ENCODE results near the gene RBBP8NL.

Gene RBBP8NL

GRCh38 chr20:62451156-62451767, 23.9 kb upstream of the RBBP8NL start:
- DNase-seq (ENCODE audit: insufficient read length) (no peak), FAIRE-seq (no peak)

GRCh38 chr20:62449951-62450691, 22.8 kb upstream of the RBBP8NL start:
- TF ChIP-seq POLR2AphosphoS5 (IDR thresholded peaks at IDR 0.05; ENCODE audit: low read depth, low read length) (no peak), TAF1 (IDR thresholded peaks at IDR 0.05; ENCODE audit: borderline replicate concordance, low read depth, low read length) (no peak), POLR2A (IDR thresholded peaks at IDR 0.05; ENCODE audit: low read depth, low read length) (no peak)
- DNase-seq (ENCODE audit: insufficient read length), result no peak
- FAIRE-seq, result no peak

More at GRCh38 chr20:62451156-62451767, 23.9 kb upstream of the RBBP8NL start:
- TF ChIP-seq POLR2A (IDR thresholded peaks at IDR 0.05; ENCODE audit: low read depth, low read length) (no peak), TAF1 (IDR thresholded peaks at IDR 0.05; ENCODE audit: borderline replicate concordance, low read depth, low read length) (no peak), POLR2AphosphoS5 (IDR thresholded peaks at IDR 0.05; ENCODE audit: low read depth, low read length) (no peak)

- DNase-seq (ENCODE audit: insufficient read length) (no peak), FAIRE-seq (no peak)
- TF ChIP-seq POLR2AphosphoS5 (IDR thresholded peaks at IDR 0.05; ENCODE audit: low read depth, low read length), result no peak
- no peak for TF ChIP-seq TAF1 (IDR thresholded peaks at IDR 0.05; ENCODE audit: borderline replicate concordance, low read depth, low read length)
- TF ChIP-seq POLR2A (IDR thresholded peaks at IDR 0.05; ENCODE audit: low read depth, low read length), result no peak
Measured at GRCh38 chr20:62448788-62449187, 21.4 kb upstream of the RBBP8NL start.

- FAIRE-seq (no peak), DNase-seq (ENCODE audit: insufficient read length) (no peak)
- TF ChIP-seq POLR2A (IDR thresholded peaks at IDR 0.05; ENCODE audit: low read depth, low read length) (no peak), POLR2AphosphoS5 (IDR thresholded peaks at IDR 0.05; ENCODE audit: low read depth, low read length) (no peak)
Measured at GRCh38 chr20:62448038-62448437, 20.7 kb upstream of the RBBP8NL start.

GRCh38 chr20:62446888-62447869, 19.8 kb upstream of the RBBP8NL start:
- TF ChIP-seq POLR2A (IDR thresholded peaks at IDR 0.05; ENCODE audit: low read depth, low read length) (no peak), POLR2AphosphoS5 (IDR thresholded peaks at IDR 0.05; ENCODE audit: low read depth, low read length) (no peak), TAF1 (IDR thresholded peaks at IDR 0.05; ENCODE audit: borderline replicate concordance, low read depth, low read length) (no peak)
- DNase-seq (ENCODE audit: insufficient read length) (no peak), FAIRE-seq (no peak)

DNA sequence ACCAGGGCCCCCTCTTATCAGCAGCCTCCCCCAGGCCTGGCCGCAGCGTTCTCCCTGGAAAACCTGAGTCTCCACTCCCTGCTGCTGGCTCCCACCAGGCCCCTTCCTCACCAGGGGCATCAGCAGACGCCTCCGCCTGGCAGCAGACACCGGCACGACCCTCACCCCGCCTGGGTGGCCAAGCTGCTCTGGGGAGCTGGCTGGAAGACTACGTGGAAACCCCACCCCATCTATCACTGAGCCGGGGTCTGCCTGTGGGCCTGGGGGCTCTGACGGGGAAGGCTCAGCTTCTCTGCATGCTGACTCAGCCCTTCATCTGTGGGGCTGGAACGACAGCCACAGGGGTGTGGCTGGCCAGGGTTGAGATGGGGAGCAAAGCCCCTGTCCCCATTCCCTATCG, 19.1 kb upstream of the RBBP8NL start:
- no peak for DNase-seq (ENCODE audit: insufficient read length)
- TF ChIP-seq TAF1 (IDR thresholded peaks at IDR 0.05; ENCODE audit: borderline replicate concordance, low read depth, low read length) (no peak), POLR2A (IDR thresholded peaks at IDR 0.05; ENCODE audit: low read depth, low read length) (no peak), POLR2AphosphoS5 (IDR thresholded peaks at IDR 0.05; ENCODE audit: low read depth, low read length) (no peak)
- FAIRE-seq, result no peak

DNA sequence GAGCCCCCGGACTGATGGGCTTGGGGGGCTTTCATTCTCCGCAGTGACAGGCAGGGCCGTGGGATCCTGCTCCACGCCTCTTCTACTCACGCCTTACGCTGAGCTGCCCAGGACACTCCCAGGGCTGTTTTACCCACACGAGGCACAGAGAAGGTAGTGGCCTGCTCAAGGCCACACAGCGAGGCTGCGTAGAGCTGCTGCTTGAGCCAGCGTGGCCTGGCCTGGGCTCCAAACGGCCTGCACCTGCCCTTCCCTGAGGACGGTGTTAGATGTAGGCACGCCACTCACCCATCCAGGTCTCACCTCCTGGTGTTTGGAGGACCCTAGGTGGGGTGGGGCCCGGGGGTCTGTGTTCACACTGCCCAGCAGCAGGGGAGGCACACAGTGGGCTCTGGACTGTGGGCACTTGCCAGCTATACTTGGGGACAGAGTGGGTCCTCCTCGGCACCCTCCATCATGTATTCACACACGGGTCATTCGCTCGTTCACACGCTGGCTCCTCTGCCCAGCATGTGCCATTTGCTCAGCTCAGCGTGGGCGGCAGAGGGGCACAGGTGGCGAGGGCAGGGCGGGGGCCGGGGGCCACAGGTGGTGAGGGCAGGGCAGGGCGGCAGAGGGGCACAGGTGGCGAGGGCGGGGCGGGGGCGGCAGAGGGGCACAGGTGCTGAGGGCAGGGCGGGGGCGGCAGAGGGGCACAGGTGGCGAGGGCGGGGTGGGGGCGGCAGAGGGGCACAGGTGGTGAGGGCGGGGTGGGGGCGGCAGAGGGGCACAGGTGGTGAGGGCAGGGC, 18.4 kb upstream of the RBBP8NL start:
- FAIRE-seq, result no peak
- no peak for TF ChIP-seq POLR2A (IDR thresholded peaks at IDR 0.05; ENCODE audit: low read depth, low read length)
- TF ChIP-seq POLR2AphosphoS5 (IDR thresholded peaks at IDR 0.05; ENCODE audit: low read depth, low read length), result no peak
- no peak for TF ChIP-seq TAF1 (IDR thresholded peaks at IDR 0.05; ENCODE audit: borderline replicate concordance, low read depth, low read length)
- no peak for DNase-seq (ENCODE audit: insufficient read length)

DNA sequence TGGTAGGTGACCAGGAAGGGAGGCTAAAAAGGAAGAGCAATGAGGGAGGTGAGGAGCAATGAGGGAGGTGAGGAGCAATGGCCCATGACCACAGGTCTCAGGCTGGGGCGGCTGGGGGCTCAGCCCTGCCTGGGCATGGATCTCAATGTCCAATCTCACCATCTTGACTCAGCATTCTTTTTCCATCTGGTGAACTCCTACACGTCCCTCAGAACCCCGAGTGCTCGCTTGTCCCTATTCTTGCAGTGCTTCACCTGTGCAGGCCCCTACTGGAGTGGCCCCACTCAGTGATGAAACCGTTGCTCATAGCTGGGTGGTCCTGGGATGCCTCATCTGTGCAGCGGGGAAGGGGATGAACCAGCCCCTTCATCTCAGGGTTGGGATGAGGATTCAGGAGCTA, 16.9 kb upstream of the RBBP8NL start:
- TF ChIP-seq TAF1 (IDR thresholded peaks at IDR 0.05; ENCODE audit: borderline replicate concordance, low read depth, low read length), result no peak
- TF ChIP-seq POLR2AphosphoS5 (IDR thresholded peaks at IDR 0.05; ENCODE audit: low read depth, low read length), result no peak
- no peak for TF ChIP-seq POLR2A (IDR thresholded peaks at IDR 0.05; ENCODE audit: low read depth, low read length)
- FAIRE-seq, result no peak
- no peak for DNase-seq (ENCODE audit: insufficient read length)

DNA sequence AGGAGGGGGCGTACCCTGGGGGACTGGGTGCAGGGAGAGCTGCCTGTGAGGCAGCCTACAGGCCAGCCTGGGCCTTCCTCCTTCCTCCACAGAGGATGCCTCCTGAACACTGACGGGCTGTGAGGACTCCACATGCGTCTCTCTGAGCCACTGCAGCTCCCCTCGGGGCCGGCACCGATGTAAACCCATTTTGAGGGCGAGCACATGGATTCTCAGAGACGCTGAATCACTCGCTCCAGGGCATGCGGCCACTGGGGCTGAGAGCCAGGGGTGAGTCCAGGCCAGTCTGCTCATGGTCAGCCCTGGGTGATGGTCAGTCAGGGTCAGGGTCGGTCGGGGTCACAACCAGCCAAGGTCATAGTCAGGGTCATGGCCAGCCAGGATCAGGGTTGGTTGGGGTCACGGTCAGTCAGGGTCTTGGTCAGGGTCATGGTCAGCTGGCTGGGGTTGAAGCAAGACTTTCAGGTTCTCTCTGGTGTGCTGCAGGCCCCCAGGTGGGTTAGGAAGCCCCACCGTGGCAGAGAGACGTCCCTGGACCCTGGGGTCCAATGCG, 14.7 kb upstream of the RBBP8NL start:
- no peak for DNase-seq (ENCODE audit: insufficient read length)
- TF ChIP-seq POLR2AphosphoS5 (IDR thresholded peaks at IDR 0.05; ENCODE audit: low read depth, low read length), result no peak
- no peak for TF ChIP-seq POLR2A (IDR thresholded peaks at IDR 0.05; ENCODE audit: low read depth, low read length)
- no peak for TF ChIP-seq TAF1 (IDR thresholded peaks at IDR 0.05; ENCODE audit: borderline replicate concordance, low read depth, low read length)
- FAIRE-seq, result no peak

DNA sequence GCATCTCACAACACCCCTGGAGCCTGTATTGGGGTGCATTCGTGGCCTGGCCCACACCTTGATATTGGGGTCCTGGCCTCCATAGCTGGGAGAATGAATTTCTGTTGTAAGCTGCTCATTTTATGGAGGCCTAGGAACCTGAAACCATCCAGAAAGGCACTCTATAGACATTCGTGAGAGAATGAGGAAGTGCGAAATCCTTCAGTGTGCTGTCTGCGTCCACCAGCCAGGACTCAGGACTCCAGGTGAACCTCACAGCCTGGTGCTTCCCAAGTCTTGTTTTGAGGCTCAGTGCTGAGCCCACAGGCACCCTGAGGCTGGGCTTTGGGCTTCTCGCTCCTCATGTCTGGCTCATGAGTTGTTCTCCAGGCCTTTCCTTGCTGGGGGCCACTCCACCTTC, 11.9 kb upstream of the RBBP8NL start:
- DNase-seq (ENCODE audit: insufficient read length), result no peak
- FAIRE-seq, result no peak
- no peak for TF ChIP-seq TAF1 (IDR thresholded peaks at IDR 0.05; ENCODE audit: borderline replicate concordance, low read depth, low read length)
- TF ChIP-seq POLR2A (IDR thresholded peaks at IDR 0.05; ENCODE audit: low read depth, low read length), result no peak

All from GM12892 (cell line).